Measurements from ENCODE around the gene CSF3R. TPM values are rescaled to one million over a fixed set of nuclear protein-coding genes. Genes with fewer than 3 reads are reported as not detected.

Gene CSF3R
- polyA plus RNA-seq, 1 of the 3 experiments (the other 2 are of a cell fraction): not detected

- TF ChIP-seq REST (IDR thresholded peaks at IDR 0.05; ENCODE audit: low read depth, low read length): no peak
- TF ChIP-seq YY1 (IDR thresholded peaks at IDR 0.05; ENCODE audit: low read depth): no peak
- no peak for TF ChIP-seq EP300 (IDR thresholded peaks at IDR 0.05; ENCODE audit: borderline replicate concordance in 1 of 2, low read depth in 1 of 2, low read length in 1 of 2)
These were observed 64.8 kb downstream of the CSF3R start (continued) for GRCh38 chr1:36417931-36418330.

Small RNAs within 50 kb of the gene (small RNA-seq; reads per million reads assigned to genes)
- gene SNORA63C: 0 to 2.2 (median 0) reads per million in 7 experiments

Other genes with a start within 250 kb of the CSF3R start
- 1.6 and 1.8 TPM in 2 replicates for gene SH3D21, start 176.5 kb downstream of the CSF3R start, polyA plus RNA-seq (2012; rRNA removed)
- 34.1 and 38.9 TPM in 2 replicates for gene EVA1B, start 159.3 kb downstream of the CSF3R start, polyA plus RNA-seq (2012; rRNA removed)
- 39.0 and 43.3 TPM in 2 replicates for gene STK40, start 97.0 kb downstream of the CSF3R start, polyA plus RNA-seq (2012; rRNA removed)
- gene LSM10, start 85.0 kb downstream of the CSF3R start, polyA plus RNA-seq (2012; rRNA removed): 87.5 and 96.8 TPM in 2 replicates
- gene OSCP1, start 32.5 kb downstream of the CSF3R start, polyA plus RNA-seq (2012; rRNA removed): 11.9 and 15.2 TPM in 2 replicates
- gene MRPS15, start 18.5 kb downstream of the CSF3R start, polyA plus RNA-seq (2012; rRNA removed): 64.2 and 75.1 TPM in 2 replicates